GM21381 (cell line): ENCODE data around the gene QRICH1.
"Not testable (repeated sequence)": the region's sequence is repeated elsewhere in the genome, so short reads cannot be mapped to it uniquely, and the experiment has no call there.

Experiments used
- ATAC-seq: cut with Tn5 transposase; IDR thresholded peaks from one replicate; pipeline ENCODE4 v1.9.1; 2021; ENCODE audit warnings: mild to moderate bottlenecking, moderate library complexity; ENCODE audit not compliant: unreplicated experiment

QRICH1 gene

GRCh38 chr3:49018707-49019006 is 75.2 kb downstream of the QRICH1 start:
- no peak for ATAC-seq

DNA sequence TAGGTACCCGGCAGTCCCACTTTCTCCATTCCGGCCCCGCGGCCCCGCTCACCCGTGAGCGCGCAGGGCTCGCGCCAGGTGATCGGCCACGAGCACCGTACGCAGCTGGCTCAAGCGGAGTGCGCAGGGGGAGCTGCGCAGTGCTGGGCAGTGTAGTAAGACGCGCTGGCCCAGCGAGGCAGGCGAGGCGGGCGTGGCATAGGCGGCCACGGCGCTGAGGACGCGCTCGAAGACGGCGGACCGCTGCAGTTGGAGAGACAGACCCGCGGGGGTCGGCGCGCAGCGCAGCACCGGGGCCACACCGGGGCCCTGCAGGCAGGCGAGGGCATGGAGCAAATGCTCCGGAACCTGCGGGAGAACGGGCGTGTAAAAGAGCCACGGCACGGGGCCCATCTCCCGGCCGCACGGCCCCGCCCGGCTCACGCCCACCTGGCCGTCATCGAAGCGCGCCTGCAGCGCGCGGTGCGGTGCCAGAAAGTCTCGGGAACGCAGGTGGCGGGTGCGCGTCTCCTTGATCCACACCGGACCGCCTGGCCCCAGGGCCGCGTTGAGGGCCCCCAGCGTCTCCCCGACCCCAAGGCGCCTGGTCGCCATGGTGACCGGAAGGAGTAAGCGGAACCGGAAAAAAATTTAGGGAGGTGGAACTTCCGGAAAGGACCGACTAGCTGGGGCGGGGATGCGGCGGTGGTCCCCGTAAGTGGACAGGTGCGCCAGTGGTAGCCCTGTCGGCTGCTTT is 75.7 kb downstream of the QRICH1 start, which contains the start of gene DALRD3:
Gene DALRD3 (minus strand): TSS at position 610 of the 736 bp plus-strand sequence. CDS start 16 bp downstream, at position 594.
- ATAC-seq = no peak

GRCh38 chr3:49017229-49017970 is 76.5 kb downstream of the QRICH1 start:
- no peak for ATAC-seq

DNA sequence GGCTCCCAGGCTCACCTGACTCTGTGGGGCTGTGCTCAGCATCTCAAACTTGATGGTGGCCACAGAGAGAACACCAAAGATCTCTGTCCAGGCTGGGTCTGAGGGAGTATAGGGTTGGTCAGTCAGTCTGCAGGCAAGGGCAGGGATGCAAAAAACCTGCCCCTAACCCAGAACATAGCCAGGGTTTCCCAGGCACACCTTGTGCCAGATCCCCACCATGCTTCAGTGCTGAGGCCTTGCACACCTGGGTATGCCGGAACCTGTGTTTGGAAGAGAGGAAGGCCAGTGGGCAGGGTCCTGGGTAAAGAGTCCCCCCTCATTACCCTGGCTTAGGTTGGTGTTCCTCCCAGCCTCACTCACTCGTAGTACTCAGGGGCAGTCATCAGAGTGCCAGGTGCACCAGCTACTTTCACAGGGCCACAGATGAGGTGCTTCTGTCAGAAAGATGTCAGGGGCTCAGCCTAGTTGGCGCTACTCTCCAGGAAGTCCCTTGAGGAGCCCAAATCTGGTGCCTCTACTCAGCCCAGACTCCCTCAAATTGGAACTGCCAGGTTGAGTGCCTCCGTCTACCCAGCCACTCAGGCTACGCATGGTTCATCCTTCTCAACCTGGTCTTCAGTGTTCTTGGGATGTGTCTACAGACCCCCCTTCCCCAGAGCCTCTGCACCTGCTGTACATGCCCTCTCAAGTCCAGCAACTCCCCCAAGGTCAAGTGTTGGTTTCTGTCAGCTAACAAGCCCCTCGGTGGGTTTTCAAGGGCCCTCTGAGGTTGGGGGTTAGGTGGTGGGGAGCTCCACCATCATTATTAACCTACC is 77.2 kb downstream of the QRICH1 start:
- ATAC-seq = no peak

DNA sequence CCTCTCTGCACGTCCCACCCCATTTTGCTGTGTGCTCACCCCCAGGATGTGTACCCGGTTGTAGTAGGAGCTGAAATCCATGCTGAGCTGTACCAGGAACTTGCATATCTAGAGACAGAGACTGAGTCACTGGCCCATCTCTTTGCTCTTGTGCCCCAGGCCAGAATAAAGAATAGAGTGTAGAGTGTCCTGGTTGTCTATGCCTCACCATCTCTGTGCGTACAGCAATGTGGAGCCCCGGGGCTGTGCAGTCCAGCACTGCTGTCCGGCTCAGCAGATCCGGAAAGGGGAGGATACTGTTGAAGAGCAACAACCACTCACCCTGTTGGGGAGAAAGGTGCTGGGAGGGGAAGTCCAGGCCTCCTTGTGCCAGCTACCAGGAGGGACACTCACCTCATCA is 78.1 kb downstream of the QRICH1 start:
- no peak for ATAC-seq

DNA sequence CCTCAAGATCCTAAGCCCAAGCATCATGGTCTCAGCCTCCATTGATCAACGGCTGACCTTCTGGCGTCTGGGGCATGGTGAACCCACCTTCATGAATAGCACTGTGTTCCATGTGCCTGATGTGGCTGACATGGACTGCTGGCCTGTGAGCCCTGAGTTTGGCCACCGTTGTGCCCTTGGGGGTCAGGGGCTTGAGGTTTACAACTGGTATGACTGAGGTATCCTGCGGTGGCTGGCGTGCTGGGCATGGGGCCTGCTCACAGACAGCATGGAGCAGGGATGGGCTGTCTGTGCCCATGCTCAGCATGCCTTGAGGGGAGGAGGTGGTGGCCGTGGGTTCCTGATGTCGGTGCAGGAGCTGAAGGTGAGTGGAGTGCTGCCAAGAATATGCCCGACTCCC is 78.8 kb downstream of the QRICH1 start:
- ATAC-seq = no peak

DNA sequence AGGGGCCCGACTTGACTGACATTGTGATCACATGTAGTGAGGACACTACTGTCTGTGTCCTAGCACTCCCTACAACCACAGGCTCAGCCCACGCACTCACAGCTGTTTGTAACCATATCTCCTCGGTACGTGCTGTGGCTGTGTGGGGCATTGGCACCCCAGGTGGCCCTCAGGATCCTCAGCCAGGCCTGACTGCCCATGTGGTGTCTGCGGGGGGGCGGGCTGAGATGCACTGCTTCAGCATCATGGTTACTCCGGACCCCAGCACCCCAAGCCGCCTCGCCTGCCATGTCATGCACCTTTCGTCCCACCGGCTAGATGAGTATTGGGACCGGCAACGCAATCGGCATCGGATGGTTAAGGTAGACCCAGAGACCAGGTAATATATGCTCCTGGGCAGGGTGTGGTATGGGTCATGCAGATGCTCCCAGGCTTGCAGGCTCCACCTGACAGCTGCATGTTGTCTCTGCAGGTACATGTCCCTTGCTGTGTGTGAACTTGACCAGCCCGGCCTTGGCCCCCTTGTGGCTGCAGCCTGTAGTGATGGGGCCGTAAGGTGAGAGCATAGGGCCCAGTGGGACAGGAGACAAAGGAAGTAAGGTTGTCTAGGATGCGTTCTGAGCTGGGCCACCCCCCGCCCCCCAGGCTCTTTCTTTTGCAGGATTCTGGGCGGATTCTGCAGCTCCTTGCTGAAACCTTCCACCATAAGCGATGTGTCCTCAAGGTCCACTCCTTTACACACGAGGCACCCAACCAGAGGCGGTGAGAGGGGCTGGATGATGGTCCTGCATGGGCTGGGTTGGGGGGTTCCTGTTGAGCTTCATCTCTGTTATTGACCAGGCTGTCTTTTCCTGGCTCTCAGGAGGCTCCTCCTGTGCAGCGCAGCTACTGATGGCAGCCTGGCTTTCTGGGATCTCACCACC is 79.9 kb downstream of the QRICH1 start:
- no peak for ATAC-seq

DNA sequence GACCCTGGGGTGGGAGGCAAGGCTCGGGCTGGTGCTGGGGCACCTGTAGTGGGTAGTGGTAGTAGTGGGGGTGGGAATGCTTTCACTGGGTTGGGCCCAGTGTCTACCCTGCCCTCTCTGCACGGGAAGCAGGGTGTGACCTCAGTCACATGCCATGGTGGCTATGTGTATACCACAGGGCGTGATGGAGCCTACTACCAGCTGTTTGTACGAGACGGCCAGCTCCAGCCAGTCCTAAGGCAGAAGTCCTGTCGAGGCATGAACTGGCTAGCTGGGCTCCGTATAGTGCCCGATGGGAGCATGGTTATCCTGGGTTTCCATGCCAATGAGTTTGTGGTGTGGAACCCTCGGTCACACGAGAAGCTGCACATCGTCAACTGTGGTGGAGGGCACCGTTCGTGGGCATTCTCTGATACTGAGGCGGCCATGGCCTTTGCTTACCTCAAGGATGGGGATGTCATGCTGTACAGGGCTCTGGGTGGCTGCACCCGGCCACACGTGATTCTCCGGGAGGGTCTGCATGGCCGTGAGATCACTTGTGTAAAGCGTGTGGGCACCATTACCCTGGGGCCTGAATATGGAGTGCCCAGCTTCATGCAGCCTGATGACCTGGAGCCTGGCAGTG is 80.6 kb downstream of the QRICH1 start:
- ATAC-seq = no peak

GRCh38 chr3:49012441-49013017 is 81.3 kb downstream of the QRICH1 start:
- no peak for ATAC-seq

GRCh38 chr3:49009396-49009795 is 84.5 kb downstream of the QRICH1 start:
- no peak for ATAC-seq

DNA sequence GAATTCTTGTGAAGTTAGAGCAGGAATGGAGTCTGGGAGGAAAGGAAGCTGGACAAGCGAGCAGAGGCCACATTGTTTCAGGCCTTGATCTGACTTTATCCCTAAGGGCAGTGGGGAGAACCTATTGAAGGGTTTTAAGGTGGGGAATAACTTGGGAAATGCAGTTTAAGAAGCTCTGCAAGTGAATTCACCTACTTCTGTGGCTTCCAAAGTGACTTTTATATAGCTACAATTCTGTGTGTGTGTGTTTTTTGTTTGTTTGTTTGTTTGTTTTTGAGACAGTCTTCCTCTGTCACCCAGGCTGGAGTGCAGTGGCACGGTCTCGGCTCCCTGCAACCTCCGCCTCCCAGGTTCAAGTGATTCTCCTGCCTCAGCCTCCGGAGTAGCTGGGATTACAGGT is 85.2 kb downstream of the QRICH1 start:
- not testable (repeated sequence) for ATAC-seq

DNA sequence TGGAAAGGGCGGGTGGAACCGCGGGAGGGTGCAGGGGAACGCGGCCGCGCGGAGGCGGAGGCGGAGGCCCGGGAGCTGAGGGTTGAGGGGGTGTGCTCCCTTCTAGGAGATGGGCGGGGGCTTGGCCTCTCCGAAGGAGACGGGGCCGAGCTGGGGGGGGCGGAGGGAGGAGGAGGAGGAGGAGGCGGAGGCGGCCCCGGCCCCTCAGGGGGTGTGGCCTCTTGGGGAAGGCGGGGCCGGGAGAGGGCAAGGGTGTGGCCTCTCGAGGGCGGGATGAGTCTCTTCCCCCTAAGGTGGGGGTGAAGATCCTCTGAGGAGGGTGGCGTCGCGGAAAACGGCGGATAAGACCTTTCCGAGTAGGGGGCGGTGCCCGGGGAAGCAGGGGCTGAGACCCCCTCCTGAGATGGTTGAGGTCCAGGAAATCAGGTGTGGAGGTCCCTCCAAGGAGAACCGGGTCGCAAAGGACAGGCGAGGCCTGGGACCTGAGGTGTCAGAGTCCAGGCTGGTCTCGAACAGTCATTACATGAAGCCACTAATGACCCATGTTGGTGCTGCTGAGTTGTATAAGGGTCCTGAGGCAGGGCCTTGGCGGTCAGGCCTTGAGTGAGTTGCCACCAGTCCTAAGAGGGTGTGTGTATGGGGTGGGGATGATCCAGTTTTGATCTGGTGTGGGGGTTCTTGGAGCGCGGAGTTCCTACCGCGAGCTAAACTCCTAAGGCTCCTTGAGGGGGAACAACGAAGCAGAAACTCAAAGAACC is 85.9 kb downstream of the QRICH1 start:
- peak; percentile 36 for ATAC-seq

- peak; percentile 90 for ATAC-seq
Observed at GRCh38 chr3:49007068-49007770, 86.7 kb downstream of the QRICH1 start, which contains the start of gene WDR6. TSS of gene WDR6 (plus strand) at chr3:49007391. CDS start at chr3:49007432, 41 bp downstream.

DNA sequence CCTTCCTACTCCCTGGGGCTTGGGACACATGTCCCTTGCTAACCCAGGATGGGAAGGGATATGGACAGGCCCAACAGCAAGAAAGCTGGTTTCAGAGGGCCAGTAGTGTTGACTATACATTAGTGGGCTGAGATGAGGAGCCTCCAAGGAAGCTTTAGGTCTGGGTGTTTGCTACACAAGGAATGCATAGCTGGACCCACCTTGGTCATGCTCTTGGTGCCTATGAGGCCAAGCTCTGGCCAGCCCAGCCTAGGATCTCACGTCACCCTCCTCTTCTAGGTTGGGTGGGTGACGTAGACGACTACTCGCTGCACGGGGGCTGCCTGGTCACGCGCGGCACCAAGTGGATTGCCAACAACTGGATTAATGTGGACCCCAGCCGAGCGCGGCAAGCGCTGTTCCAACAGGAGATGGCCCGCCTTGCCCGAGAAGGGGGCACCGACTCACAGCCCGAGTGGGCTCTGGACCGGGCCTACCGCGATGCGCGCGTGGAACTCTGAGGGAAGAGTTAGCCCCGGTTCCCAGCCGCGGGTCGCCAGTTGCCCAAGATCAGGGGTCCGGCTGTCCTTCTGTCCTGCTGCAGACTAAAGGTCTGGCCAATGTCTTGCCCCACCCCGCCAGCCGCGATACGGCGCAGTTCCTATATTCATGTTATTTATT is 87.3 kb downstream of the QRICH1 start:
- ATAC-seq = no peak

- ATAC-seq = no peak
Observed at GRCh38 chr3:49005998-49006397, 87.9 kb downstream of the QRICH1 start.

- no peak for ATAC-seq
Observed at GRCh38 chr3:49005303-49005680, 88.6 kb downstream of the QRICH1 start.

GRCh38 chr3:49004352-49005302 is 89.2 kb downstream of the QRICH1 start:
- ATAC-seq = no peak
